Ramos (cell line): ENCODE data around the gene PARVA.

Experiments used
- in situ Hi-C: fragments of 300-500 bp; cut with MboI; formaldehyde crosslinking; loops from one replicate; pipeline ENCODE4 v1.14.3; 2022; ENCODE audit warnings: low sequenced_read_pairs; ENCODE audit not compliant: unreplicated experiment

Gene PARVA

GRCh38 chr11:12573707-12574485 lies 196.5 kb downstream of the PARVA start:
- in situ Hi-C loops, result no loop called here

DNA sequence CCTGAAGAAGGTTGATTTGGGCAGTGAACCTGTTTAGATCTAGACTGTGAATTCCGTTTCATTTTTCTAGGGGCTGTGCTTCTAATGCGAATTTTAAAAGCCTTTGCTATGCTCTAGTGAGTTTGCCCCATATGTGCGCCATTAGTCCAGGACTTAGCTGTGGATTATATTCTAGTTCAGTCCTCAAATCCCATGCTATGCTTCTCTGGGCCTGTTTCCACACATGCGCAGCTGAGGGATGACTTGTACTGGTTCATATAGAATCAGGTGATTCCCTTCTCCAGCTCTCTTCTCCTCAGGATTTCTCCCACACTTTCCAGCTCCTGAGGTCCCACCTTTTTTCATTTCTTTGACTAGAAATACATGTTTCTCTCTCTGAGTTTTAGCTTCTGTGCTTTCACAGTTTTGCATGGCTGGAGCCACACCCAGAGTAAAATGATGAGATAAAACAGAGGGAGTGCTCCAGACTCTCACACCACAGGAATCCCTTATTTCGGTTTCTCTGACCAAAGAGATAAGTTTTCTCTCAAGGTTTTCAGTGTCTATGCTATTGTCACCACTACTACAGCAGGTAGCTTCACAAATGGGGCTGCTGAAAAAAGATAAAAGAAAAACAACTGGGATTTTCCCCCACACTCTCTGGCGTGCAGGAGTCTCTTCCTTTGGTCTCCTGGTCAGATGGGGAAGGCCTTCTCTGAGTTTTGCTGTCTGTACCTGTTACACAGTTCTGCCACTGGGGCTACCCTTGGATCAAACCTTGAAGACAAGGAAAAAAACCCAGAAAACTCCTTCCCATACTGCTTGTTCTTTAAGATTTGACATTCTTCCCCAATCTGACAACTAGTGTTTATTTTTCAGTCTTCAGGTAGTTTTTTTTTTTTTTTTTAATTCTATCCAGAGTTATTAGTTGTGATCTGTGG lies 200.6 kb downstream of the PARVA start:
- in situ Hi-C loops, result no loop called here

DNA sequence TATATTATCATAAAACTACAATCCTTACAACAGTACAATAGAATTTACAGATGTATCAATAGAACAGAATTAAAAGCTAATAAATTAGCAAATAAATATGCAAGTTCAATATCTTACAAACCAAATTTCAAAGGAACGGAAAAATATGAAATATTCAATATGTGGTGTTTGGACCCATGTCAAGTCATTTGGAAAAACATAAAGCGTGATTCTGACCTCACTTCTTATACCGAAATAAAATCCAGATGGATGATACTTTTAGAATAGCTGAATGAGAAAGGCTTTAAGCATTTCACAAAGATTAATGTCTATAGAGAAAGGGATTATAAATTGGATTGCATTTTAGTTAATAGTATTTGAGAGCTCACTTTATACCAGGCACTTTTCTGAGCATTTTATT lies 204.0 kb downstream of the PARVA start:
- in situ Hi-C loops, result no loop called here

DNA sequence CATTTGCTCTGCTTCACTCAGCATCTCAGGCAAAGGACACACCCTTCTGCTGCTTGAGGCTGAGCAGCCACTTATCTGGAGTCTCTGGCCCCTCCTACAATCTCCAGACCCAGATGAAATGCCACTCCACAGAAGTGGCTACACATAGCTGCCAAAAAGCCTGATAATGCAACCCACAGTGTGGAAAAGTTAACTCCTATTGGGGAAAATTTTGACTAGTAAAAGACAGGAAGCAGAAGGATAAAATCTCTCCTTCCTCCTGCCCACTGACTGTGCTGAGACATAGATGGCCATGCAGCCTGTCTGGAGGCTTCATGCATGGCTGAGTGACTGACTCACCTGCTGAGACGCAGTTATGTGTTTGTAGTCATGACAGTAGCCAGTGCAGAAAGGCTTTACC lies 204.6 kb downstream of the PARVA start:
- in situ Hi-C loops, result no loop called here
